GF-D8 (cell line): ENCODE measurements around the gene DYNLRB1.

Experiments used
- DNase-seq: peaks from one replicate; lab custom pipeline; 2025; lab: John Stamatoyannopoulos, UW

DYNLRB1 gene

DNA sequence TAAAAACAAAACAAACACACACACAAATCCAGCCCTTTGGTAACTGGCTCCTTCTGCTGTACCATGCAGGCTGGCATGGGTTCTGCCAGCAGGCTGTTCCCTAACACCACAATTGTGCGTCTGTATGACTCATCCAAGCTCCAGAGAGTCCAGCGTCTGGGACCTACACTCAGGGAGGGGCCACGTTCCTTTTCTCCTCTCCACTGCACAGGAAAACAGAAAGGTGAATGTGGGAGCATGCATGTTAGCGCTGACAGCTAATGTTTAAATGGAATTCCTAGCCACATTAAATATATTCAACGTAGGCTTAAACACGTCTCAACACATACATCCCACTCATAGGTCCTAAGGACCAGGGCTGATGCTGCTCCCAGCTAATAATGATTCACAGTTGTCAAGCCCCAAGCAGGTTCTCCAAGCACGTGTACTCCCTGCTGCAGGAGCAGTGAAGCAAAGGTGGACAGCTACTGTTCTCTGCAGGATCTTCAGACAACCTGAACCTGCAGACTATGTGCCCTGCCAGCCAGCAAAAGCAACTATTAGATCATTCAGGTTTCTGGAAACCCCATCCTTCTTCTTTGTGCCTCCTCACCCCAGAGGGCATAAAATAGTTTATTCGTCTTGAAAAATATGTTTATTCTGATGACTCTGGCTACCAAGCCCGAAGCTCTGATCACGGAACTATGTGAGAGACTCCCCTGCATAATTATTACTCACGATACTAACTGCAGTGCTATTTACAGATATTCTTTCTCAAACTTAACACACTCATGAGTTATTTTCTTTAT, 63.2 kb downstream of the DYNLRB1 start:
- DNase-seq = no peak

DNA sequence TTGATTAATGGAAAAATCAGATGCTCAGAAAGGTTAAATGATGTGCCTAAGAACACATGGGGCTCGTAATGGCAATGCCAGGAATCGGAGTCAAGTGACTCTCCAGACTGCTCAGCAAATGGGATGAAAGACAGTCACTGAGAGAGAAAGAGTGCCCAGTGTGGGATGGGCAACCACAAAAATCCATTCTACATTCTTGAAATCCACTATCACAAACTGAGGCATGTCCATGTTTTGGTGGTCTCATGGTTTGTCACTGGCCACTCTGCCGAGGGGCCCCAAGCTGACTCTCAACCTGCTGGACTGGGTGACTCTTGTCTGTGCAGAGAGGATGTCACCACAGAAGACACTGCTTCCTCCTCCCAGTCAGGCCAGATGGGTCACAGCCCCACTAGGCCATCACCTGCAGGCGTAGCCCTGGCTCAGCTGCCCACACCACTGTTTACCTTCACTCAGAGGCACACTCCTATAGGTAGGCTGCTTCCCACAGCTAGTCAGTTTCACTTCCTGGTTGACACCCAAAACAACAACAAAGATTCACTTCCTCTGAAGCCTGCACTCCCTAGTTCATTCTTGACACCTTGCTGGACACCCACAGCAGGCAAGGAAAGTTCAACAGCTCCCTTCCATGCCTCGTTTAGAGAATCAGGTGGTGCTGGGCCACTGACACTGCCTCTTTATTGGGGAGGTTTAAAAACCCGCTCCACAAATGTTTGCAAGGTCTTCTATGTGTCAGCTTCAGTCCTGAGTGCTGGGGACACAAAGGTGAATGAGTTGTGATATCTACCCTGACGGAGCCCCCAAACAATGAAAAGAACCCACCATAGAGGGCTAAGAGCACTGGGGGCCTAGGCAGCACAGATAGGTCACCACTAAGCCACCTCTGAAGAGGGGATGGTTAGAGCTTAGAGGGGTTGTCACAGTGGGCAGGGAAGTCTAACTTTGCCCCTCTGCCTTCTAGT, 64.0 kb downstream of the DYNLRB1 start:
- no peak for DNase-seq

DNA sequence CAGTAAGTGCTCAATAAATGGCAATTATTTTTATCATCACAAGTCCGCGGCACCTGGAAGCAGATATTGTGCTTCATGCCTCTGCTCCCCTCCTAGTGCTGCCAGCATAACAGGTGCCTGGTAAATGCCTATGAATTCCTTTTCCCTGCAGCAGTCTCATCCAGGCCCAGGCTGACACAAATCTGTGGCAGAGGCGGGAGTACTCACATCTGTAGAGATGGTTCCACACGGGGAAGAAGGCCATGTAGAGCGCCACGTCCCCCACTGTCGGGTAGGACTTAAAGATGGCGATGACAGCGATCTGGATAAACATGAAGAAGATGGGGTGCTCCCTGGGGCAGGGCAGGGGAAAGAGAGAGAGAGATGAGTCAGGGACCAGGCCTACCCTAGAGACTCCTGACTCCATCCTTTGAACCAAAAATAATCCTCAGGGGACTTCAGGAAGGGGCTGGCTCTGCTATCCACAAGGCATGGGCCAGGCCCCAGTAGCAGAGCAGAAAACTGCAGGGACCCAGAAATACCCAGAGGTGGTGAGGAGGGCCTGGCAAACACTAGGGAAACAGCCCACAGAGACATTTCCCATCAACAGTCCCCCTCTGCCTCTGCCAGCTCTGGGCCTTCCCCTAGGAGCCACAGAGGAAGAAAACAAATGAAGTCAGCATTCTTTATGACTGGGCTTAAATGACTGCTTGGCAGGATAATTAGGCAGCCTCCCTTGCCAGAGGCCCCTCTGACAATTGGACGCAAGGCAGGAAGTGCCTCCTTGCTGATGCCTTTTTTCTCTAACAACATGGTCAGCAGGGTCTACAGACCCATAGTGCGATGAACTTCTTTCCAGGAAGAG, 65.3 kb downstream of the DYNLRB1 start:
- no peak for DNase-seq

DNA sequence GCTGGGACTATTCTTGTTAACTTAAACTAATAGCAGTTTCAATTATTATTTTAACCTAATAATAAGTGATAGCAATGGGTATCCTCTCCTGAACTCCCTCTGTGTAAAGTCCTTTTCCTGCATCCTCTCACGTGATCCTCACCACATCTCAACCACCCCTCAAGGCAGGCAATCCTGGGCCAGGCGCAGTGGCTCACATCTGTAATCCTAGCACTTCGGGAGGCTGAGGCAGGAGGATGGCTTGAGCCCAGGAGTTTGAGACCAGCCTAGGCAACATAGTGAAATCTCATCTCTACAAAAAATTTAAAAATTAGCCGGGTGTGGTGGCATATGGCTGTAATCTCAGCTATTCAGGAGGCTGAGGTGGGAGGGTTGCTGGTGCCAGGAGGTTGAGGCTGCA, 66.0 kb downstream of the DYNLRB1 start:
- no peak for DNase-seq

DNA sequence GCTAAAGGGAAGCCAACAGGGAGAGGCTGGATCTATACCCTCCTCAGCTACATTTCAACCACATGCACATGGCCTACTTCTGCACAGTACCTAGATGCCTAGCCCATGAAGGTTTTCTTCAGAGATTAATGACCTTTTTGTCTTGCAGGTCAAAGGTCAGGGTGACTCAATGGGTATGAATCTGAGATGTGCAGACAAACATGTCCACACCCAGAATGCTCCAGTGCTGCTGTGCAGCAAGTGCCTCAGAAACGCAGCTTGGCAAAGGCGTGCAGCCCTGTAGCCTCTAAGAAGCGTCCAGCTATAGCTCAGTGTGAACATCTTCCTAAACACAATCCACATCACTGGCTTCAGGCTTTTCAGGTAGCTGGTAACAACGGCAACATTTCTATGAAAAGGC, 66.7 kb downstream of the DYNLRB1 start:
- DNase-seq = no peak

DNA sequence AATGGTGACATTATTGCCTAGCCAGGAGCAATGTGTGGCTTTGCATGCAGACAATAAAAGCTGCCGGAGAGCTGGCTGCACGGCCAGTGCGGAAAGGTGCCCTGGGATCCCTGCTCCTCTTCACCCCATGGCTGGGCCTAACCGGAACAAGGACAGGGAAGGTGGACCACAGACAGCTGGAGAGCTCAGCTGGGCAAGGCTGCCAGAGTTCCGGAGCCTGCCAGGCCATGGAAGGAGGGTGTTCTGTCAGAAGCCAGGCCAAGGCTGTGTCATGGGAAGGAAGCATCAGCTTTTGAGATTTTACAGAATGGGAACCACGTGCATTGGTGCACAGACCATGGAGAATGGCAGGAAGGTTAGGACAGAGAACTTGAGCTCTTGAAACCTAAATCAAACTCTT, 67.3 kb downstream of the DYNLRB1 start:
- DNase-seq = no peak

DNA sequence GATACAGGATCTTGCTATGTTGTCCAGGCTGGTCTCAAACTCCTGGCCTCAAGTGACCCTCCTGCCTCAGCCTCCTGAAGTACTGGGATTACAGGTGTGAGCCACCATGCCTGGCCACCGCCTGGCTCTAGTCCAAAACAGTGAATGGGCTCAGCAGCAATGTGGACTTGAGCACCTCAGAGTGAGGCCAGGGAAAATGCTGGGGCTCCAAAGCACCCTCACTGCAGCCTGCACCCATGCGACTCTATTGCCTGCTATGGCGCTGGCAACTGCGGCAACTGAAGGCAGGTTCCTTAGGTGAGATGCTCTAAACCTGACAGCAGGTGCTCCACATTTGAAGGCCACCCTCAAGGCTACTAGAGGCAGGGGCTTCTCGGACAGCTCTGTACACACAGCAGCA, 68.8 kb downstream of the DYNLRB1 start:
- DNase-seq = no peak

DNA sequence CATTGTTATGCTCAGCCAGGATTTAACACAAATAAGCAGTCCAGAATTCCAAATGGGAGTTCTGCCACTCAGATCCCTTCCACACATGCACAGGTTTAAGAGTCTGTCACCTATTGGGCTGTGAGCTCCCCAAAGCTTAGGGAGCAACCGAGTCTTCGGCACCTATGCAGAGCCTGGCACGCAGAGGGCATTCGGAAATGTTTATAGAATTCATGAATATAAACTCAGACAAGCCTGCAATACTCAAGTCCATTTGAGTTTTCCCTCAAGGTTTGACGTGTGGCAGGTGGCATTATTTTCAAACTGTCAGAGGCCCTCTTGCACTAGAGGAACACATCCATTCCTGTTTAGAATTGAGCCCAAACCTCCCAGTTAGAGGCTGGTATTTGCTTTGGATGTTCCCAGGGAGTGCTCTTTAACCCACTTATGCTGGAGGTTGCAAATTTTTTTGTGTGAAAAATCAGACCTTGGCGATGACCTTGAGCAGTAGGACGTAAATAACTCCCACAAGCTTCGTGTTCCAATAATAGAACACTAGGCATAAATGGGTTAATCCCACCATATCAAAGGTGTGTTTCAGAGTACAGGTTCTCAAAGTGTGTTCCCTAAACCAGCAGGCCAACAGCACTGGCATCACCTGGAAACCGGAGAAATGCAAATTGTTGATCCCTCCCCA, 70.4 kb downstream of the DYNLRB1 start:
- DNase-seq = no peak
